ENCODE data around the gene ZNF32. TPM values are rescaled to one million over a fixed set of nuclear protein-coding genes. Genes with fewer than 3 reads are reported as not detected.

ZNF32 gene
- total RNA-seq, 2 experiments from 2014 or later: not detected

- Histone ChIP-seq H3K36me3 (ENCODE audit: insufficient read depth, low read length) (no peaks in the 10 kb centered on the region), H3K4me2 (ENCODE audit: low read length) (no peak overlapping the region), H3K9me3 (ENCODE audit: low read length) (no peaks in the 10 kb centered on the region), H4K20me1 (ENCODE audit: insufficient read depth, low read length) (no peaks in the 10 kb centered on the region), H2AFZ (ENCODE audit: low read length) (no peak overlapping the region), H3K27ac (ENCODE audit: low read depth, low read length, poor library complexity, severe bottlenecking) (no peak overlapping the region), H3K9me2 (ENCODE audit: insufficient read depth, low read length) (no peaks in the 10 kb centered on the region), H3K4me3 (ENCODE audit: low read depth, low read length, poor library complexity, severe bottlenecking) (no peak overlapping the region), H3K4me1 (ENCODE audit: insufficient read depth, low read length, poor library complexity, severe bottlenecking) (no peaks in the 10 kb centered on the region), H3K79me2 (ENCODE audit: insufficient read depth, low read depth, low read length) (no peaks in the 10 kb centered on the region)
- POLR2A ChIA-PET: no interaction called here
- intact Hi-C loops (cut with micrococcal nuclease; ENCODE audit: unreplicated experiment): no loop called here
- no TSS peak for BruUV-seq (replicated peaks)
- CTCF ChIA-PET (ENCODE audit: unreplicated experiment): no interaction called here
- TF ChIP-seq, protein P1, sequence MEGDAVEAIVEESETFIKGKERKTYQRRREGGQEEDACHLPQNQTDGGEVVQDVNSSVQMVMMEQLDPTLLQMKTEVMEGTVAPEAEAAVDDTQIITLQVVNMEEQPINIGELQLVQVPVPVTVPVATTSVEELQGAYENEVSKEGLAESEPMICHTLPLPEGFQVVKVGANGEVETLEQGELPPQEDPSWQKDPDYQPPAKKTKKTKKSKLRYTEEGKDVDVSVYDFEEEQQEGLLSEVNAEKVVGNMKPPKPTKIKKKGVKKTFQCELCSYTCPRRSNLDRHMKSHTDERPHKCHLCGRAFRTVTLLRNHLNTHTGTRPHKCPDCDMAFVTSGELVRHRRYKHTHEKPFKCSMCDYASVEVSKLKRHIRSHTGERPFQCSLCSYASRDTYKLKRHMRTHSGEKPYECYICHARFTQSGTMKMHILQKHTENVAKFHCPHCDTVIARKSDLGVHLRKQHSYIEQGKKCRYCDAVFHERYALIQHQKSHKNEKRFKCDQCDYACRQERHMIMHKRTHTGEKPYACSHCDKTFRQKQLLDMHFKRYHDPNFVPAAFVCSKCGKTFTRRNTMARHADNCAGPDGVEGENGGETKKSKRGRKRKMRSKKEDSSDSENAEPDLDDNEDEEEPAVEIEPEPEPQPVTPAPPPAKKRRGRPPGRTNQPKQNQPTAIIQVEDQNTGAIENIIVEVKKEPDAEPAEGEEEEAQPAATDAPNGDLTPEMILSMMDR (conservative IDR thresholded peaks at IDR 0.05; ENCODE audit: low read length): no peak
- TF ChIP-seq EZH2phosphoT487 (IDR thresholded peaks at IDR 0.05; ENCODE audit: borderline replicate concordance, low read depth, low read length): no peak
- no peak for DNase-seq (ENCODE audit: low spot score)
Measured at GRCh38 chr10:43689007-43689491, 40.4 kb upstream of the ZNF32 start.

- no peak for DNase-seq (ENCODE audit: low spot score)
- H3K9me2 ChIP-seq (ENCODE audit: insufficient read depth, low read length): no peaks in the 10 kb centered on the region
- no peaks in the 10 kb centered on the region for H3K79me2 ChIP-seq (ENCODE audit: insufficient read depth, low read depth, low read length)
- no TSS peak for BruUV-seq (replicated peaks)
- H3K27ac ChIP-seq (ENCODE audit: low read depth, low read length, poor library complexity, severe bottlenecking): no peak overlapping the region
- ChIA-PET CTCF (ENCODE audit: unreplicated experiment) (no interaction called here), POLR2A (interaction anchor here (0.7 kb wide), 1 partner anchor 490 kb away, joined by 3 read pairs; no protein-coding TSS in a partner anchor)
- no peaks in the 10 kb centered on the region for H4K20me1 ChIP-seq (ENCODE audit: insufficient read depth, low read length)
- TF ChIP-seq, protein P1 (conservative IDR thresholded peaks at IDR 0.05; ENCODE audit: low read length): no peak
- TF ChIP-seq EZH2phosphoT487 (IDR thresholded peaks at IDR 0.05; ENCODE audit: borderline replicate concordance, low read depth, low read length): no peak
- H2AFZ ChIP-seq (ENCODE audit: low read length): no peak overlapping the region
- no peak overlapping the region for H3K4me3 ChIP-seq (ENCODE audit: low read depth, low read length, poor library complexity, severe bottlenecking)
- H3K36me3 ChIP-seq (ENCODE audit: insufficient read depth, low read length): no peaks in the 10 kb centered on the region
- intact Hi-C loops (cut with micrococcal nuclease; ENCODE audit: unreplicated experiment): no loop called here
- H3K4me1 ChIP-seq (ENCODE audit: insufficient read depth, low read length, poor library complexity, severe bottlenecking): no peaks in the 10 kb centered on the region
- H3K9me3 ChIP-seq (ENCODE audit: low read length): no peaks in the 10 kb centered on the region
- H3K4me2 ChIP-seq (ENCODE audit: low read length): no peak overlapping the region
Measured at GRCh38 chr10:43688348-43688892, 39.7 kb upstream of the ZNF32 start.

DNA sequence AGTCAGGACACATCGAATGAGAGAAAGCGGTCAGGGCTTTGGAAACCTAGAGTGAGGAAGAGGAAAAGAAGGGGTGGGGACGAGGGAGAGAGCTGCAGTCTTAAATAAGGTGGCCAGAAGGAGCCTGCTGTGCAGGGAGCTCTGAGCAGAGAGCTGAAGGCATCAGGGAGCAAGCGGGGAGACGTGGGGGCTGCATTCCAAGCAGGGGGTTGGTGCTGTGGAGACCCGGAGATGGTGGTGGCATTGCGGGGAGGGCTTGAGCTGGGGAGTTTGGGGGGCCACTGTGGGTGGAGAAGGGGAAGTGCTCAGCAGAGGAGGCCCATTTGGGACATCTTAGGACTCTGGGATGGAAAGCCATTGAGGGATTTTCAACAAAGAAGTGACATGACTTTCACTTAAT, 38.7 kb upstream of the ZNF32 start:
- Histone ChIP-seq H3K4me1 (ENCODE audit: insufficient read depth, low read length, poor library complexity, severe bottlenecking) (no peaks in the 10 kb centered on the region), H3K4me2 (ENCODE audit: low read length) (no peak overlapping the region), H3K79me2 (ENCODE audit: insufficient read depth, low read depth, low read length) (no peaks in the 10 kb centered on the region), H2AFZ (ENCODE audit: low read length) (no peak overlapping the region), H4K20me1 (ENCODE audit: insufficient read depth, low read length) (no peaks in the 10 kb centered on the region), H3K9me3 (ENCODE audit: low read length) (no peaks in the 10 kb centered on the region), H3K9me2 (ENCODE audit: insufficient read depth, low read length) (no peaks in the 10 kb centered on the region), H3K36me3 (ENCODE audit: insufficient read depth, low read length) (no peaks in the 10 kb centered on the region), H3K4me3 (ENCODE audit: low read depth, low read length, poor library complexity, severe bottlenecking) (no peak overlapping the region), H3K27ac (ENCODE audit: low read depth, low read length, poor library complexity, severe bottlenecking) (no peak overlapping the region)
- DNase-seq (ENCODE audit: low spot score): no peak
- CTCF ChIA-PET (ENCODE audit: unreplicated experiment): no interaction called here
- TF ChIP-seq EZH2phosphoT487 (IDR thresholded peaks at IDR 0.05; ENCODE audit: borderline replicate concordance, low read depth, low read length): no peak
- TF ChIP-seq, protein P1 (conservative IDR thresholded peaks at IDR 0.05; ENCODE audit: low read length): no peak
- intact Hi-C loops (cut with micrococcal nuclease; ENCODE audit: unreplicated experiment): no loop called here
- no TSS peak for BruUV-seq (replicated peaks)
- POLR2A ChIA-PET: no interaction called here

Data from OCI-LY7 (cell line).